GM10266 (cell line): ENCODE data around the gene DOK3.

ENCODE experiments used
- DNase-seq: peaks from one replicate; pipeline ENCODE4 v3.0.0; 2012; ENCODE audit errors: extremely low spot score
- TF ChIP-seq, protein P1 (sequence below): IDR thresholded peaks from 2 replicates; pipeline ENCODE4 v1.5.1; 2012; ENCODE audit warnings: mild to moderate bottlenecking, low read depth; ENCODE audit not compliant: control insufficient read depth, insufficient read depth; ENCODE audit errors: missing control alignments

The DOK3 gene

GRCh38 chr5:177458912-177459350, 50.7 kb downstream of the DOK3 start:
- DNase-seq = no peak
- TF ChIP-seq, protein P1, sequence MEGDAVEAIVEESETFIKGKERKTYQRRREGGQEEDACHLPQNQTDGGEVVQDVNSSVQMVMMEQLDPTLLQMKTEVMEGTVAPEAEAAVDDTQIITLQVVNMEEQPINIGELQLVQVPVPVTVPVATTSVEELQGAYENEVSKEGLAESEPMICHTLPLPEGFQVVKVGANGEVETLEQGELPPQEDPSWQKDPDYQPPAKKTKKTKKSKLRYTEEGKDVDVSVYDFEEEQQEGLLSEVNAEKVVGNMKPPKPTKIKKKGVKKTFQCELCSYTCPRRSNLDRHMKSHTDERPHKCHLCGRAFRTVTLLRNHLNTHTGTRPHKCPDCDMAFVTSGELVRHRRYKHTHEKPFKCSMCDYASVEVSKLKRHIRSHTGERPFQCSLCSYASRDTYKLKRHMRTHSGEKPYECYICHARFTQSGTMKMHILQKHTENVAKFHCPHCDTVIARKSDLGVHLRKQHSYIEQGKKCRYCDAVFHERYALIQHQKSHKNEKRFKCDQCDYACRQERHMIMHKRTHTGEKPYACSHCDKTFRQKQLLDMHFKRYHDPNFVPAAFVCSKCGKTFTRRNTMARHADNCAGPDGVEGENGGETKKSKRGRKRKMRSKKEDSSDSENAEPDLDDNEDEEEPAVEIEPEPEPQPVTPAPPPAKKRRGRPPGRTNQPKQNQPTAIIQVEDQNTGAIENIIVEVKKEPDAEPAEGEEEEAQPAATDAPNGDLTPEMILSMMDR = no peak

DNA sequence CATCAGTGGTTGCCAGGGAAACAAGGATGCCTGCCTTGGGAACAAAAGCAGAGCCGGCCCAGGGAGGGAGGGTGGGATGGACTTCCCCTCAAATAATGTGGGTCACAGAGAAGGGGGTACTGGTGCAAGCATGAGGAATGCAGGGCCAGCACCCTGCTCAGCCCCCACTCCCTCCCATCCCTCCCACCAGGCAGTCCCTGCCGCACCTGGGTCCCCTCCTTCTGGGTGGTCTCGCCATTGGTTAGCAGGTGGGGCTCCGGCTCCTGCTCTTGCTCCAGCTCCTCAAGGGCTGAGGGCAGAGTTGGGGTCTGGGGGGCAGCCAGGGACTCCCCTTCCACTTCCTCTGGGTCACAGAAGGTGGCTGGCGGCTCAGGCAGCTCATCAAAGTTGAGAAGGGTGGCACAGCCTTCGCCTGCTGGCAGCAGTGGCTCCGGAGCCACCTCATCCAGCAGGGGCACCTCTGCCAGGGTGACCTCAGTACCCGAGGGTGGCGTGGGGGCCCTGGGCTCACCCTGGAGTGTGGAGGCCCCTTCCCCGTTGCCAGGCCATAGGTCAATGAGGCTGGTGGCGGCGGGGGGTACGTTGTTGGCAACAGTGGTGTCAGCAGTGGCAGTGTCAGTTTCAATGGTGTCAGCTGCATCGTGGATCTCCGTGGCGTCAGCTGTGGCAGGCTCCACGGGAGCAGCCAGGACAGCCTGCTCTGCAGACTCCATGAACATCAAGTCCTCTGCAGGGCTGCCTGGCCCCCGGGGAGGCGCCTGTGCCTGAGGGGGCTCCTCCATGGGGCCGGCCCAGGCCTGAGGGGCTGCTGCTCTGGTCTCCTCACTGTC, 51.6 kb downstream of the DOK3 start:
- TF ChIP-seq, protein P1 = no peak
- DNase-seq = no peak

- DNase-seq = peak; percentile 94
- TF ChIP-seq, protein P1 = peak; percentile 32
Measured at GRCh38 chr5:177456976-177457851, 52.4 kb downstream of the DOK3 start.

DNA sequence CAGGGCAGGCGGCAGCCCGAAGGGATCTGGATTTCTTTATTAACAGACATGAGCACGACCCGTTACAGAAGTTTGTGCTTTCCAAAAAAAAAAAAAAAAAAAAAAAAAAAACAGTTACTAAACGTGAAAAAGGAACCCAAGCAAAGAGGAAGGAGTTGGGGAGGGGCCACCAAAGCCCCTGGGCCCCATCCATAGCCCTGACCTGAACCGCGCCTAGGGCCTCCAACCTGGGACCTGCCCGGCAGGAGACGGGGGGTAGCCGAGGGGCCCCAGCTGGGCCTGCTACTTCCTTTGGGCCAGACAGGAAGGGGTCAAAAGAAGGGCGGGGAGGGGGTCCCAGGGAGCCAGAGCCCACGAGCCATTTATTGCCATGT, 53.0 kb downstream of the DOK3 start:
- no peak for DNase-seq
- TF ChIP-seq, protein P1 = no peak

- TF ChIP-seq, protein P1 = peak; percentile 98
- peak; percentile 96 for DNase-seq
Measured at GRCh38 chr5:177455661-177456590, 53.7 kb downstream of the DOK3 start.

DNA sequence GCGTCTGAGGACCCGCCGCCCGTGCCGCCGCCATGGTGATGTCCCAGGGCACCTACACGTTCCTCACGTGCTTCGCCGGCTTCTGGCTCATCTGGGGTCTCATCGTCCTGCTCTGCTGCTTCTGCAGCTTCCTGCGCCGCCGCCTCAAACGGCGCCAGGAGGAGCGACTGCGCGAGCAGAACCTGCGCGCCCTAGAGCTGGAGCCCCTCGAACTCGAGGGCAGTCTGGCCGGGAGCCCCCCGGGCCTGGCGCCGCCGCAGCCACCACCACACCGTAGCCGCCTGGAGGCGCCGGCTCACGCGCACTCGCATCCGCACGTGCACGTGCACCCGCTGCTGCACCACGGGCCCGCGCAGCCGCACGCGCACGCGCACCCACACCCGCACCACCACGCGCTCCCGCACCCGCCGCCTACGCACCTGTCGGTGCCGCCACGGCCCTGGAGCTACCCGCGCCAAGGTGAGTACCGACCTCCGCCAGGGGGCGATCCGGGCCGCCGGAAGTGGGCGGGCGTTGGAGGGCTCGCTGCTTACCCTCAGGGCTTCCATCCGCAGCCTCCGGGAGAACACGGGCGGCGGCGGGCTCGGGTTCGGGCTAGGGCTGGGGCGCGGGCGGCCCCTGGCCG, 54.5 kb downstream of the DOK3 start:
- peak; percentile 95 for DNase-seq
- TF ChIP-seq, protein P1 = peak; percentile 94
